Endothelial cell (in vitro differentiated cells): ENCODE data around the gene CXCR3. TPM values are rescaled to one million over a fixed set of nuclear protein-coding genes. Genes with fewer than 3 reads are reported as not detected.

ENCODE experiments used
- DNase-seq: peaks from one replicate; pipeline ENCODE4 v3.0.0; 2021; ENCODE audit warnings: low spot score
- H3K27ac Mint-ChIP-seq: one replicate; pipeline ENCODE4 v1.8.0; 2021; ENCODE audit warnings: mixed read lengths, inconsistent platforms; ENCODE audit not compliant: unreplicated experiment
- H3K27me3 Mint-ChIP-seq: one replicate; pipeline ENCODE4 v1.8.0; 2021; ENCODE audit warnings: mild to moderate bottlenecking, moderate library complexity, mixed read lengths, inconsistent platforms; ENCODE audit not compliant: unreplicated experiment
- H3K36me3 Mint-ChIP-seq: one replicate; pipeline ENCODE4 v1.8.0; 2021; ENCODE audit warnings: mild to moderate bottlenecking, low read depth, mixed read lengths, inconsistent platforms; ENCODE audit not compliant: unreplicated experiment
- H3K4me1 Mint-ChIP-seq: one replicate; pipeline ENCODE4 v1.8.0; 2021; ENCODE audit warnings: mild to moderate bottlenecking, mixed read lengths, inconsistent platforms; ENCODE audit not compliant: unreplicated experiment
- H3K4me3 Mint-ChIP-seq: one replicate; pipeline ENCODE4 v1.8.0; 2021; ENCODE audit warnings: mild to moderate bottlenecking, mixed read lengths, inconsistent platforms; ENCODE audit not compliant: unreplicated experiment
- H3K9me3 Mint-ChIP-seq: one replicate; pipeline ENCODE4 v1.8.0; 2021; ENCODE audit warnings: mixed read lengths, inconsistent platforms; ENCODE audit not compliant: unreplicated experiment
- CTCF ChIP-seq: fragments of 200-600 bp; sonication (generic); IDR thresholded peaks from one replicate; pipeline ENCODE4 v1.5.0; 2021; ENCODE audit warnings: antibody characterized with exemption; ENCODE audit not compliant: unreplicated experiment
- total RNA-seq: library from RNA; stranded (reverse); fragmentation: NEBNext Ultra II Directional; extraction: Animal tissue kit (Norgen Biotek cat#: 25700); gene quantifications from one replicate; pipeline ENCODE4 v1.2.1, GENCODE V29; 2021; ENCODE audit not compliant: unreplicated experiment

Gene CXCR3
- total RNA-seq, 1 donor from 2014 or later, result 0.54 TPM

- H3K4me1 Mint-ChIP-seq, result peaks cover 3% of the 10 kb centered on the region
- H3K27ac Mint-ChIP-seq, result no peak overlapping the region
- H3K36me3 Mint-ChIP-seq, result no peaks in the 10 kb centered on the region
- H3K4me3 Mint-ChIP-seq, result no peak overlapping the region
- H3K9me3 Mint-ChIP-seq, result no peaks in the 10 kb centered on the region
- H3K27me3 Mint-ChIP-seq, result peaks cover 6% of the 10 kb centered on the region
- TF ChIP-seq CTCF, result no peak
- DNase-seq, result no peak
Measured at GRCh38 chrX:71659959-71660358, 41.6 kb upstream of the CXCR3 start.

- DNase-seq, result no peak
- Mint-ChIP-seq H3K27ac (no peak overlapping the region), H3K27me3 (peaks cover 6% of the 10 kb centered on the region), H3K36me3 (no peaks in the 10 kb centered on the region), H3K4me1 (peaks cover 3% of the 10 kb centered on the region), H3K9me3 (no peaks in the 10 kb centered on the region), H3K4me3 (no peak overlapping the region)
- TF ChIP-seq CTCF, result no peak
Measured at GRCh38 chrX:71659342-71659741, 41.0 kb upstream of the CXCR3 start.

- H3K9me3 Mint-ChIP-seq, result no peaks in the 10 kb centered on the region
- H3K27me3 Mint-ChIP-seq, result peaks cover 4% of the 10 kb centered on the region
- H3K27ac Mint-ChIP-seq, result no peak overlapping the region
- TF ChIP-seq CTCF, result no peak
- peaks cover under 1% of the 10 kb centered on the region for H3K4me1 Mint-ChIP-seq
- H3K36me3 Mint-ChIP-seq, result no peaks in the 10 kb centered on the region
- no peak overlapping the region for H3K4me3 Mint-ChIP-seq
- no peak for DNase-seq
Measured at GRCh38 chrX:71657267-71657666, 39.0 kb upstream of the CXCR3 start.

- H3K9me3 Mint-ChIP-seq, result no peaks in the 10 kb centered on the region
- H3K27me3 Mint-ChIP-seq, result no peaks in the 10 kb centered on the region
- no peaks in the 10 kb centered on the region for H3K36me3 Mint-ChIP-seq
- no peak overlapping the region for H3K27ac Mint-ChIP-seq
- no peaks in the 10 kb centered on the region for H3K4me1 Mint-ChIP-seq
- no peak for DNase-seq
- no peak overlapping the region for H3K4me3 Mint-ChIP-seq
- no peak for TF ChIP-seq CTCF
Measured at GRCh38 chrX:71653344-71653743, 35.0 kb upstream of the CXCR3 start.

- H3K4me3 Mint-ChIP-seq, result no peak overlapping the region
- TF ChIP-seq CTCF, result peak; percentile 54
- no peak overlapping the region for H3K27ac Mint-ChIP-seq
- no peaks in the 10 kb centered on the region for H3K27me3 Mint-ChIP-seq
- no peaks in the 10 kb centered on the region for H3K4me1 Mint-ChIP-seq
- no peaks in the 10 kb centered on the region for H3K9me3 Mint-ChIP-seq
- no peaks in the 10 kb centered on the region for H3K36me3 Mint-ChIP-seq
- DNase-seq, result peak; percentile 54
Measured at GRCh38 chrX:71652405-71652804, 34.1 kb upstream of the CXCR3 start.
